Activated CD4-positive, alpha-beta memory T cell treated with anti-CD3 and anti-CD28 coated beads, Interleukin-2, amount 10 ng/mL, durations not matched to agents 7 days and 5 days (primary cell): Measurements from ENCODE around the gene LY6G6F. TPM values are rescaled to one million over a fixed set of nuclear protein-coding genes. Genes with fewer than 3 reads are reported as not detected.

Experiments used
- CTCF ChIA-PET: fragments of 350-600 bp; sonication (Branson Sonifier 250); formaldehyde crosslinking; loops from one replicate; lab custom pipeline; 2021; ENCODE audit warnings: antibody characterized with exemption, inconsistent platforms; lab: Charles Lee
- POLR2A ChIA-PET: fragments of 350-600 bp; sonication (Branson Sonifier 250); formaldehyde crosslinking; loops from one replicate; lab custom pipeline; 2021; ENCODE audit warnings: antibody characterized with exemption; lab: Charles Lee
- DNase-seq: peaks from one replicate; pipeline ENCODE4 v3.0.0-alpha.2; 2020
- H3K27ac Mint-ChIP-seq: one replicate; pipeline ENCODE4 v1.8.0; 2021; ENCODE audit warnings: mild to moderate bottlenecking, mixed read lengths
- H3K27me3 Mint-ChIP-seq: one replicate; pipeline ENCODE4 v1.8.0; 2021; ENCODE audit warnings: mixed read lengths
- H3K36me3 Mint-ChIP-seq: one replicate; pipeline ENCODE4 v1.8.0; 2021; ENCODE audit warnings: low read depth, mixed read lengths
- H3K4me1 Mint-ChIP-seq: one replicate; pipeline ENCODE4 v1.8.0; 2021; ENCODE audit warnings: mixed read lengths
- H3K4me3 Mint-ChIP-seq: one replicate; pipeline ENCODE4 v1.8.0; 2021; ENCODE audit warnings: mild to moderate bottlenecking, mixed read lengths
- H3K9me3 Mint-ChIP-seq: one replicate; pipeline ENCODE4 v1.8.0; 2021; ENCODE audit warnings: mixed read lengths
- total RNA-seq, 2 experiments: library from RNA; stranded (reverse); gene quantifications; one replicate each; pipeline ENCODE4 v1.2.3, GENCODE V29; 2021

LY6G6F gene
- total RNA-seq, 2 experiments from 2014 or later = not detected

GRCh38 chr6:31721351-31722020 lies 14.8 kb downstream of the LY6G6F start, which contains the start of gene LY6G6C:
LY6G6C (minus strand) TSS chr6:31721746; CDS start chr6:31721679, 67 bp downstream.
- Mint-ChIP-seq H3K4me1 (peaks cover 17% of the 10 kb centered on the region), H3K9me3 (no peaks in the 10 kb centered on the region), H3K36me3 (peaks cover 10% of the 10 kb centered on the region), H3K27ac (no peak within 1 kb of the TSS), H3K27me3 (peaks cover 4% of the 10 kb centered on the region), H3K4me3 (no peak within 1 kb of the TSS)
- DNase-seq = no peak
- POLR2A ChIA-PET = no interaction called here
- CTCF ChIA-PET = interaction anchor here (0.6 kb wide), 1 partner anchor 108 kb away, joined by 3 read pairs; no protein-coding TSS in a partner anchor

- Mint-ChIP-seq H3K27ac (no peak overlapping the region), H3K9me3 (no peaks in the 10 kb centered on the region), H3K4me1 (peaks cover 24% of the 10 kb centered on the region), H3K4me3 (no peak overlapping the region), H3K36me3 (peaks cover 17% of the 10 kb centered on the region), H3K27me3 (peaks cover 4% of the 10 kb centered on the region)
- DNase-seq = no peak
- POLR2A ChIA-PET = interaction anchor here (0.8 kb wide), 1 partner anchor 16 kb away, joined by 3 read pairs; no protein-coding TSS in a partner anchor
- CTCF ChIA-PET = no interaction called here
These were observed 15.5 kb downstream of the LY6G6F start for GRCh38 chr6:31722173-31722572.

GRCh38 chr6:31723245-31723979 lies 16.7 kb downstream of the LY6G6F start, which contains the start of gene MPIG6B:
MPIG6B (plus strand) TSS chr6:31723373; CDS start chr6:31723384, 11 bp downstream.
- DNase-seq = no peak
- ChIA-PET CTCF (interaction anchor here (0.9 kb wide), 1 partner anchor 9 kb away, joined by 3 read pairs; no protein-coding TSS in a partner anchor), POLR2A (interaction anchor here (0.8 to 5.5 kb wide), 3 partner anchors 13 to 99 kb away, joined by 3 to 58 read pairs (median 4); partner anchors contain the start of gene CLIC1)
- H3K4me3 Mint-ChIP-seq = no peak within 1 kb of the TSS
- H3K27me3 Mint-ChIP-seq = peaks cover 4% of the 10 kb centered on the region
- H3K9me3 Mint-ChIP-seq = no peaks in the 10 kb centered on the region
- H3K27ac Mint-ChIP-seq = no peak within 1 kb of the TSS
- H3K36me3 Mint-ChIP-seq = peaks cover 27% of the 10 kb centered on the region
- H3K4me1 Mint-ChIP-seq = peaks cover 36% of the 10 kb centered on the region

GRCh38 chr6:31723980-31724691 lies 17.5 kb downstream of the LY6G6F start:
- peaks cover 43% of the 10 kb centered on the region for H3K4me1 Mint-ChIP-seq

GRCh38 chr6:31725502-31726350 lies 19.1 kb downstream of the LY6G6F start:
- no peak for DNase-seq
- Mint-ChIP-seq H3K4me1 (peaks cover 55% of the 10 kb centered on the region), H3K36me3 (peaks cover 41% of the 10 kb centered on the region), H3K4me3 (no peak overlapping the region), H3K27me3 (peaks cover 4% of the 10 kb centered on the region), H3K27ac (no peak overlapping the region), H3K9me3 (no peaks in the 10 kb centered on the region)
- ChIA-PET POLR2A (interaction anchor here (0.9 to 5.5 kb wide), 7 partner anchors 11 to 103 kb away, joined by 3 to 58 read pairs (median 3); partner anchors contain the start of genes ABHD16A, CLIC1 and MSH5), CTCF (interaction anchor here (1.5 to 2.1 kb wide), 2 partner anchors 14 to 105 kb away, joined by 3 to 15 read pairs; partner anchors contain the start of gene MSH5)

More at GRCh38 chr6:31723980-31724691, 17.5 kb downstream of the LY6G6F start:
- H3K9me3 Mint-ChIP-seq = no peaks in the 10 kb centered on the region
- ChIA-PET CTCF (interaction anchor here (1.0 kb wide), 1 partner anchor 14 kb away, joined by 3 read pairs; no protein-coding TSS in a partner anchor), POLR2A (interaction anchor here (0.8 to 5.5 kb wide), 3 partner anchors 13 to 98 kb away, joined by 3 to 58 read pairs (median 4); partner anchors contain the start of gene CLIC1)
- no peak overlapping the region for H3K4me3 Mint-ChIP-seq
- peaks cover 4% of the 10 kb centered on the region for H3K27me3 Mint-ChIP-seq
- H3K27ac Mint-ChIP-seq = no peak overlapping the region
- no peak for DNase-seq
- H3K36me3 Mint-ChIP-seq = peaks cover 31% of the 10 kb centered on the region

GRCh38 chr6:31727034-31727716 lies 20.5 kb downstream of the LY6G6F start:
- Mint-ChIP-seq H3K4me3 (peak overlapping the region; percentile 60), H3K9me3 (no peaks in the 10 kb centered on the region), H3K27ac (peak overlapping the region; percentile 80), H3K36me3 (peaks cover 55% of the 10 kb centered on the region), H3K4me1 (peaks cover 67% of the 10 kb centered on the region), H3K27me3 (no peaks in the 10 kb centered on the region)
- peak; percentile 33 for DNase-seq
- ChIA-PET POLR2A (interaction anchor here (0.7 to 5.5 kb wide), 10 partner anchors 10 to 93 kb away, joined by 3 to 58 read pairs (median 4); partner anchors contain the start of genes ABHD16A, CLIC1, MSH5 and VARS1), CTCF (interaction anchor here (1.1 to 5.1 kb wide), 3 partner anchors 11 to 103 kb away, joined by 3 to 31 read pairs (median 15); no protein-coding TSS in a partner anchor)

GRCh38 chr6:31727717-31728671 lies 21.3 kb downstream of the LY6G6F start:
- Mint-ChIP-seq H3K9me3 (no peaks in the 10 kb centered on the region), H3K36me3 (peaks cover 58% of the 10 kb centered on the region), H3K4me3 (peak overlapping the region; percentile 88), H3K27ac (peak overlapping the region; percentile 82), H3K27me3 (no peaks in the 10 kb centered on the region), H3K4me1 (peaks cover 69% of the 10 kb centered on the region)
- DNase-seq = no peak
- ChIA-PET CTCF (interaction anchor here (1.1 to 5.5 kb wide), 5 partner anchors 11 to 103 kb away, joined by 3 to 46 read pairs (median 31); partner anchors contain the start of gene MSH5), POLR2A (interaction anchor here (0.9 to 5.5 kb wide), 10 partner anchors 9 to 99 kb away, joined by 3 to 58 read pairs (median 10); partner anchors contain the start of genes ABHD16A, CLIC1, HSPA1B and MSH5)

- no peaks in the 10 kb centered on the region for H3K9me3 Mint-ChIP-seq
- DNase-seq = no peak
- ChIA-PET POLR2A (interaction anchor here (0.7 to 4.0 kb wide), 16 partner anchors 10 to 108 kb away, joined by 3 to 50 read pairs (median 5); partner anchors contain the start of genes HSPA1B, LSM2, MSH5 and VARS1), CTCF (interaction anchor here (0.7 to 5.5 kb wide), 13 partner anchors 10 to 110 kb away, joined by 3 to 46 read pairs (median 7); partner anchors contain the start of genes ABHD16A, HSPA1A, HSPA1B and HSPA1L)
- H3K4me3 Mint-ChIP-seq = peak within 1 kb of the TSS; percentile 88
- H3K27me3 Mint-ChIP-seq = no peaks in the 10 kb centered on the region
- peaks cover 76% of the 10 kb centered on the region for H3K4me1 Mint-ChIP-seq
- H3K36me3 Mint-ChIP-seq = peaks cover 67% of the 10 kb centered on the region
- H3K27ac Mint-ChIP-seq = peak within 1 kb of the TSS; percentile 82
These were observed 22.3 kb downstream of the LY6G6F start, which contains the start of gene DDAH2 for GRCh38 chr6:31728767-31729514. DDAH2 (minus strand) TSS chr6:31729299; CDS start chr6:31729161, 138 bp downstream.

GRCh38 chr6:31729515-31729978 lies 22.9 kb downstream of the LY6G6F start:
- Mint-ChIP-seq H3K4me1 (peaks cover 79% of the 10 kb centered on the region), H3K9me3 (no peaks in the 10 kb centered on the region), H3K4me3 (peak overlapping the region; percentile 88), H3K36me3 (peaks cover 73% of the 10 kb centered on the region), H3K27ac (peak overlapping the region; percentile 82), H3K27me3 (no peaks in the 10 kb centered on the region)
- ChIA-PET CTCF (interaction anchor here (0.6 to 5.5 kb wide), 15 partner anchors 10 to 161 kb away, joined by 3 to 46 read pairs (median 4); partner anchors contain the start of genes ABHD16A, HSPA1A, HSPA1B and HSPA1L), POLR2A (interaction anchor here (0.7 to 4.0 kb wide), 18 partner anchors 10 to 107 kb away, joined by 3 to 50 read pairs (median 5); partner anchors contain the start of genes HSPA1A, HSPA1B, HSPA1L and LSM2)
- DNase-seq = peak; percentile 82
